ENCODE results near the gene LMNB1. TPM values are rescaled to one million over a fixed set of nuclear protein-coding genes. Genes with fewer than 3 reads are reported as not detected.

LMNB1 gene
- total and polyA plus RNA-seq, 7 donors: 1.5 to 53.5 (median 9.0) TPM

- no peaks in the 10 kb centered on the region for H3K4me1 ChIP-seq
- H3K27me3 ChIP-seq: no peaks in the 10 kb centered on the region
- no peaks in the 10 kb centered on the region for H3K9me3 ChIP-seq
- DNase-seq: no peak
- H3K36me3 ChIP-seq: no peaks in the 10 kb centered on the region
- TF ChIP-seq POLR2AphosphoS5 (IDR thresholded peaks at IDR 0.05) (no peak), POLR2A (IDR thresholded peaks at IDR 0.05) (no peak), EP300 (IDR thresholded peaks at IDR 0.05) (no peak), CTCF (IDR thresholded peaks at IDR 0.05) (no peak)
- H3K4me3 ChIP-seq: no peak overlapping the region
- no peak overlapping the region for H3K27ac ChIP-seq
- WGBS, 2 donors: 60 to 73% methylated on average over 5 of the region's 5 CpGs
- intact Hi-C loops (cut with DNase I): no loop called here
These were observed 107.4 kb downstream of the LMNB1 start for GRCh38 chr5:126884269-126884819.

Small RNAs within 50 kb of the gene (small RNA-seq; reads per million reads assigned to genes)
- 0 reads per million in 3 donors for gene RNU6-752P

Other genes starting within 250 kb of the LMNB1 start
- 10 to 100 TPM; 16.0 to 22.2 (median 17.8) TPM for gene ALDH7A1, start 181.9 kb upstream of the LMNB1 start, total RNA-seq
- gene ALDH7A1, start 181.9 kb upstream of the LMNB1 start, polyA plus RNA-seq: 10 to 100 TPM; 26.4 to 37.0 (median 31.5) TPM
- gene PHAX, start 176.2 kb upstream of the LMNB1 start, total RNA-seq: 10 to 100 TPM; 38.8 to 58.5 (median 49.0) TPM
- gene PHAX, start 176.2 kb upstream of the LMNB1 start, polyA plus RNA-seq: 10 to 100 TPM; 18.9 to 30.0 (median 25.9) TPM